ENCODE results near the gene ASCL1.
A peak's percentile ranks its signal among the peaks of the same experiment; 100 is the strongest.

The ASCL1 gene

GRCh38 chr12:102964872-102965271, 7.4 kb downstream of the ASCL1 start:
- H3K27ac ChIP-seq (ENCODE audit: low read length) = no peak overlapping the region
- peak overlapping the region; percentile 29 for H3K4me3 ChIP-seq (ENCODE audit: low read length)
- peaks cover 10% of the 10 kb centered on the region for H3K9me3 ChIP-seq (ENCODE audit: control insufficient read depth, low read depth, low read length)
- H3K36me3 ChIP-seq (ENCODE audit: control insufficient read depth, low read depth, low read length) = no peaks in the 10 kb centered on the region
- H3K27me3 ChIP-seq (ENCODE audit: control insufficient read depth, insufficient read depth, low read length) = peaks cover 94% of the 10 kb centered on the region
- H3K9ac ChIP-seq (ENCODE audit: low read length) = no peak overlapping the region
- H3K4me1 ChIP-seq (ENCODE audit: control insufficient read depth, low read depth, low read length) = peaks cover 38% of the 10 kb centered on the region

- Histone ChIP-seq H3K9ac (ENCODE audit: low read length) (no peak overlapping the region), H3K9me3 (ENCODE audit: control insufficient read depth, low read depth, low read length) (peaks cover 10% of the 10 kb centered on the region), H3K4me1 (ENCODE audit: control insufficient read depth, low read depth, low read length) (peaks cover 39% of the 10 kb centered on the region), H3K27ac (ENCODE audit: low read length) (no peak overlapping the region), H3K4me3 (ENCODE audit: low read length) (peak overlapping the region; percentile 29), H3K27me3 (ENCODE audit: control insufficient read depth, insufficient read depth, low read length) (peaks cover 94% of the 10 kb centered on the region), H3K36me3 (ENCODE audit: control insufficient read depth, low read depth, low read length) (no peaks in the 10 kb centered on the region)
Measured at GRCh38 chr12:102965281-102966155, 8.0 kb downstream of the ASCL1 start.

GRCh38 chr12:102966200-102966863, 8.9 kb downstream of the ASCL1 start:
- peak overlapping the region; percentile 29 for H3K4me3 ChIP-seq (ENCODE audit: low read length)
- peaks cover 10% of the 10 kb centered on the region for H3K9me3 ChIP-seq (ENCODE audit: control insufficient read depth, low read depth, low read length)
- no peak overlapping the region for H3K9ac ChIP-seq (ENCODE audit: low read length)
- H3K36me3 ChIP-seq (ENCODE audit: control insufficient read depth, low read depth, low read length) = no peaks in the 10 kb centered on the region
- H3K27me3 ChIP-seq (ENCODE audit: control insufficient read depth, insufficient read depth, low read length) = peaks cover 88% of the 10 kb centered on the region
- peaks cover 36% of the 10 kb centered on the region for H3K4me1 ChIP-seq (ENCODE audit: control insufficient read depth, low read depth, low read length)
- no peak overlapping the region for H3K27ac ChIP-seq (ENCODE audit: low read length)

GRCh38 chr12:102970780-102971179, 13.3 kb downstream of the ASCL1 start:
- Histone ChIP-seq H3K9ac (ENCODE audit: low read length) (no peak overlapping the region), H3K27me3 (ENCODE audit: control insufficient read depth, insufficient read depth, low read length) (peaks cover 55% of the 10 kb centered on the region), H3K9me3 (ENCODE audit: control insufficient read depth, low read depth, low read length) (no peaks in the 10 kb centered on the region), H3K4me1 (ENCODE audit: control insufficient read depth, low read depth, low read length) (peaks cover 15% of the 10 kb centered on the region), H3K36me3 (ENCODE audit: control insufficient read depth, low read depth, low read length) (no peaks in the 10 kb centered on the region), H3K27ac (ENCODE audit: low read length) (no peak overlapping the region), H3K4me3 (ENCODE audit: low read length) (no peak overlapping the region)

GRCh38 chr12:102971227-102971626, 13.8 kb downstream of the ASCL1 start:
- Histone ChIP-seq H3K9me3 (ENCODE audit: control insufficient read depth, low read depth, low read length) (no peaks in the 10 kb centered on the region), H3K36me3 (ENCODE audit: control insufficient read depth, low read depth, low read length) (no peaks in the 10 kb centered on the region), H3K4me3 (ENCODE audit: low read length) (no peak overlapping the region), H3K27me3 (ENCODE audit: control insufficient read depth, insufficient read depth, low read length) (peaks cover 51% of the 10 kb centered on the region), H3K9ac (ENCODE audit: low read length) (no peak overlapping the region), H3K27ac (ENCODE audit: low read length) (no peak overlapping the region), H3K4me1 (ENCODE audit: control insufficient read depth, low read depth, low read length) (peaks cover 11% of the 10 kb centered on the region)

- peaks cover 27% of the 10 kb centered on the region for H3K27me3 ChIP-seq (ENCODE audit: control insufficient read depth, insufficient read depth, low read length)
- H3K9ac ChIP-seq (ENCODE audit: low read length) = no peak overlapping the region
- no peaks in the 10 kb centered on the region for H3K9me3 ChIP-seq (ENCODE audit: control insufficient read depth, low read depth, low read length)
- H3K4me3 ChIP-seq (ENCODE audit: low read length) = no peak overlapping the region
- peaks cover 6% of the 10 kb centered on the region for H3K4me1 ChIP-seq (ENCODE audit: control insufficient read depth, low read depth, low read length)
- no peaks in the 10 kb centered on the region for H3K36me3 ChIP-seq (ENCODE audit: control insufficient read depth, low read depth, low read length)
- no peak overlapping the region for H3K27ac ChIP-seq (ENCODE audit: low read length)
Measured at GRCh38 chr12:102973583-102973982, 16.1 kb downstream of the ASCL1 start.

GRCh38 chr12:102976609-102977280, 19.3 kb downstream of the ASCL1 start:
- H3K27ac ChIP-seq (ENCODE audit: low read length) = no peak overlapping the region
- no peak overlapping the region for H3K4me3 ChIP-seq (ENCODE audit: low read length)
- H3K9me3 ChIP-seq (ENCODE audit: control insufficient read depth, low read depth, low read length) = no peaks in the 10 kb centered on the region
- no peak overlapping the region for H3K9ac ChIP-seq (ENCODE audit: low read length)
- no peaks in the 10 kb centered on the region for H3K36me3 ChIP-seq (ENCODE audit: control insufficient read depth, low read depth, low read length)
- peaks cover 12% of the 10 kb centered on the region for H3K27me3 ChIP-seq (ENCODE audit: control insufficient read depth, insufficient read depth, low read length)
- no peaks in the 10 kb centered on the region for H3K4me1 ChIP-seq (ENCODE audit: control insufficient read depth, low read depth, low read length)

- H3K9ac ChIP-seq (ENCODE audit: low read length) = no peak overlapping the region
- H3K4me3 ChIP-seq (ENCODE audit: low read length) = no peak overlapping the region
- H3K9me3 ChIP-seq (ENCODE audit: control insufficient read depth, low read depth, low read length) = no peaks in the 10 kb centered on the region
- H3K27ac ChIP-seq (ENCODE audit: low read length) = no peak overlapping the region
- H3K4me1 ChIP-seq (ENCODE audit: control insufficient read depth, low read depth, low read length) = no peaks in the 10 kb centered on the region
- peaks cover 7% of the 10 kb centered on the region for H3K27me3 ChIP-seq (ENCODE audit: control insufficient read depth, insufficient read depth, low read length)
- H3K36me3 ChIP-seq (ENCODE audit: control insufficient read depth, low read depth, low read length) = no peaks in the 10 kb centered on the region
Measured at GRCh38 chr12:102977945-102978706, 20.7 kb downstream of the ASCL1 start.

- no peaks in the 10 kb centered on the region for H3K9me3 ChIP-seq (ENCODE audit: control insufficient read depth, low read depth, low read length)
- H3K27me3 ChIP-seq (ENCODE audit: control insufficient read depth, insufficient read depth, low read length) = no peaks in the 10 kb centered on the region
- H3K4me3 ChIP-seq (ENCODE audit: low read length) = no peak overlapping the region
- H3K27ac ChIP-seq (ENCODE audit: low read length) = no peak overlapping the region
- no peak overlapping the region for H3K9ac ChIP-seq (ENCODE audit: low read length)
- H3K36me3 ChIP-seq (ENCODE audit: control insufficient read depth, low read depth, low read length) = no peaks in the 10 kb centered on the region
- H3K4me1 ChIP-seq (ENCODE audit: control insufficient read depth, low read depth, low read length) = no peaks in the 10 kb centered on the region
Measured at GRCh38 chr12:102980350-102980749, 22.9 kb downstream of the ASCL1 start.

- no peaks in the 10 kb centered on the region for H3K36me3 ChIP-seq (ENCODE audit: control insufficient read depth, low read depth, low read length)
- H3K27ac ChIP-seq (ENCODE audit: low read length) = no peak overlapping the region
- H3K4me3 ChIP-seq (ENCODE audit: low read length) = no peak overlapping the region
- H3K9me3 ChIP-seq (ENCODE audit: control insufficient read depth, low read depth, low read length) = no peaks in the 10 kb centered on the region
- H3K9ac ChIP-seq (ENCODE audit: low read length) = no peak overlapping the region
- no peaks in the 10 kb centered on the region for H3K4me1 ChIP-seq (ENCODE audit: control insufficient read depth, low read depth, low read length)
- H3K27me3 ChIP-seq (ENCODE audit: control insufficient read depth, insufficient read depth, low read length) = no peaks in the 10 kb centered on the region
Measured at GRCh38 chr12:102990419-102990818, 32.9 kb downstream of the ASCL1 start.

GRCh38 chr12:102992297-102992696, 34.8 kb downstream of the ASCL1 start:
- no peaks in the 10 kb centered on the region for H3K36me3 ChIP-seq (ENCODE audit: control insufficient read depth, low read depth, low read length)
- H3K27ac ChIP-seq (ENCODE audit: low read length) = no peak overlapping the region
- no peaks in the 10 kb centered on the region for H3K4me1 ChIP-seq (ENCODE audit: control insufficient read depth, low read depth, low read length)
- no peak overlapping the region for H3K9ac ChIP-seq (ENCODE audit: low read length)
- no peaks in the 10 kb centered on the region for H3K27me3 ChIP-seq (ENCODE audit: control insufficient read depth, insufficient read depth, low read length)
- H3K4me3 ChIP-seq (ENCODE audit: low read length) = no peak overlapping the region
- H3K9me3 ChIP-seq (ENCODE audit: control insufficient read depth, low read depth, low read length) = no peaks in the 10 kb centered on the region
